Suprapubic skin (tissue), 4 donors: ENCODE results near the gene SNURF.

Experiments used
- CTCF ChIP-seq, 2 donors: fragments of 200-600 bp in 1 of 2; fragments of 450-650 bp in 1 of 2; sonication (generic) in 1 of 2; IDR thresholded peaks; one replicate each; pipeline ENCODE4 v1.5.1; 2016 to 2019; ENCODE audit warnings: antibody characterized with exemption in 2 of 2, mild to moderate bottlenecking in 1 of 2, moderate library complexity in 1 of 2
- EP300 ChIP-seq: sonication (generic); formaldehyde crosslinking; IDR thresholded peaks from one replicate; pipeline ENCODE4 v1.6.1; 2017; ENCODE audit warnings: antibody characterized with exemption
- POLR2A ChIP-seq, 2 donors: fragments of 450-650 bp; IDR thresholded peaks; one replicate each; pipeline ENCODE4 v1.6.1; 2017; ENCODE audit warnings: antibody characterized with exemption in 2 of 2, mild to moderate bottlenecking in 2 of 2, moderate library complexity in 2 of 2
- POLR2AphosphoS5 ChIP-seq, 3 donors: sonication (generic); formaldehyde crosslinking; IDR thresholded peaks; one replicate each; pipeline ENCODE4 v1.6.1; 2017; ENCODE audit warnings: antibody characterized with exemption in 3 of 3

- TF ChIP-seq POLR2A (IDR thresholded peaks at IDR 0.05) (no peak), CTCF (IDR thresholded peaks at IDR 0.05) (no peak), POLR2AphosphoS5 (IDR thresholded peaks at IDR 0.05) (no peak), EP300 (no peak)
Measured at GRCh38 chr15:24933716-24934115, 21.1 kb upstream of the SNURF start.
